Posterior vena cava (tissue), 2 donors: Measurements from ENCODE around the gene PTPRC. TPM values are rescaled to one million over a fixed set of nuclear protein-coding genes. Genes with fewer than 3 reads are reported as not detected.
A peak's percentile ranks its signal among the peaks of the same experiment; 100 is the strongest.
"Not testable (repeated sequence)": the region's sequence is repeated elsewhere in the genome, so short reads cannot be mapped to it uniquely, and the experiment has no call there.

ENCODE experiments used
- DNase-seq: peaks from one replicate; pipeline ENCODE4 v3.0.0-alpha.2; 2020; ENCODE audit warnings: low spot score
- intact Hi-C, 2 donors: fragments of 100-400 bp; cut with DNase I; formaldehyde crosslinking; loops; one replicate each; pipeline versions ENCODE4 v1.14.1 to v1.14.2; 2022 to 2023
- long read RNA-seq, 2 donors: library from polyadenylated mRNA; unstranded; transcript quantifications; one replicate each; pipeline ENCODE4 v2.0.0, GENCODE V29; 2020 to 2021
- total RNA-seq, 2 donors: library from RNA; stranded (reverse); fragmentation: NEBNext Ultra II Directional; extraction: Animal tissue kit (Norgen Biotek cat#: 25700); gene quantifications; one replicate each; pipeline ENCODE4 v1.2.1, GENCODE V29; 2021
- donor health status: DM: yes; HTN: yes; CAD: no.
- donor health status: DM: yes; HTN: yes; CAD: no.

The PTPRC gene
- 10 to 100 TPM; 30.8 to 41.7 TPM for total RNA-seq
- long read RNA-seq, donor 1, full-length matches to known transcripts: 1 of 6 reads
- long read RNA-seq, donor 1, partial matches to known transcripts: 5 of 6 reads
- long read RNA-seq, donor 1, other reads (novel, unspliced or antisense): 0 of 6 reads
- long read RNA-seq, donor 2, partial matches to known transcripts: 7 of 7 reads
- long read RNA-seq, donor 2, other reads (novel, unspliced or antisense): 0 of 7 reads

GRCh38 chr1:198638894-198639635 lies at the start of gene PTPRC:
Gene PTPRC (plus strand): TSS chr1:198639040. CDS start chr1:198639269, 229 bp downstream.
- intact Hi-C loops: no loop called here
- no peak for DNase-seq

GRCh38 chr1:198590454-198590853 lies 48.4 kb upstream of the PTPRC start:
- intact Hi-C loops: no loop called here
- DNase-seq: no peak

GRCh38 chr1:198595765-198596164 lies 43.1 kb upstream of the PTPRC start:
- intact Hi-C loops: no loop called here
- DNase-seq: no peak

GRCh38 chr1:198597690-198598430 lies 41.0 kb upstream of the PTPRC start:
- intact Hi-C loops: no loop called here
- no peak for DNase-seq

GRCh38 chr1:198598796-198599321 lies 40.0 kb upstream of the PTPRC start:
- intact Hi-C loops: no loop called here
- no peak for DNase-seq

GRCh38 chr1:198599749-198600148 lies 39.1 kb upstream of the PTPRC start:
- intact Hi-C loops: no loop called here
- DNase-seq: peak; percentile 45

- intact Hi-C loops: no loop called here
- no peak for DNase-seq
These were observed 37.9 kb upstream of the PTPRC start for GRCh38 chr1:198600906-198601305.

- intact Hi-C loops, DNase-seq: not testable (repeated sequence)
These were observed 37.5 kb upstream of the PTPRC start for GRCh38 chr1:198601310-198601709.

GRCh38 chr1:198601936-198602889 lies 36.6 kb upstream of the PTPRC start:
- intact Hi-C loops: no loop called here
- no peak for DNase-seq

- no peak for DNase-seq
- intact Hi-C loops: no loop called here
These were observed 33.9 kb upstream of the PTPRC start for GRCh38 chr1:198604975-198605374.

- intact Hi-C loops: no loop called here
- DNase-seq: no peak
These were observed 33.4 kb upstream of the PTPRC start for GRCh38 chr1:198605406-198605805.

GRCh38 chr1:198606020-198606438 lies 32.8 kb upstream of the PTPRC start:
- intact Hi-C loops: no loop called here
- DNase-seq: no peak

- intact Hi-C loops: no loop called here
- DNase-seq: no peak
These were observed 31.1 kb upstream of the PTPRC start for GRCh38 chr1:198607714-198608113.

- intact Hi-C loops: no loop called here
- DNase-seq: no peak
These were observed 28.5 kb upstream of the PTPRC start for GRCh38 chr1:198610362-198610761.

GRCh38 chr1:198611219-198611618 lies 27.6 kb upstream of the PTPRC start:
- intact Hi-C loops: no loop called here
- no peak for DNase-seq

GRCh38 chr1:198612471-198613260 lies 26.2 kb upstream of the PTPRC start:
- intact Hi-C loops: no loop called here
- DNase-seq: no peak

- no peak for DNase-seq
These were observed 21.4 kb upstream of the PTPRC start for GRCh38 chr1:198617406-198617805.

More at GRCh38 chr1:198617406-198617805, 21.4 kb upstream of the PTPRC start:
- intact Hi-C loops: no loop called here
